ENCODE measurements around the gene HMG20A. TPM values are rescaled to one million over a fixed set of nuclear protein-coding genes. Genes with fewer than 3 reads are reported as not detected.
A peak's percentile ranks its signal among the peaks of the same experiment; 100 is the strongest.

HMG20A gene
- 10 to 100 TPM; 14.6 to 21.1 (median 19.5) TPM for total RNA-seq
- long read RNA-seq, partial matches to known transcripts: 1 of 2 reads
- long read RNA-seq, other reads (novel, unspliced or antisense): 0 of 2 reads

DNA sequence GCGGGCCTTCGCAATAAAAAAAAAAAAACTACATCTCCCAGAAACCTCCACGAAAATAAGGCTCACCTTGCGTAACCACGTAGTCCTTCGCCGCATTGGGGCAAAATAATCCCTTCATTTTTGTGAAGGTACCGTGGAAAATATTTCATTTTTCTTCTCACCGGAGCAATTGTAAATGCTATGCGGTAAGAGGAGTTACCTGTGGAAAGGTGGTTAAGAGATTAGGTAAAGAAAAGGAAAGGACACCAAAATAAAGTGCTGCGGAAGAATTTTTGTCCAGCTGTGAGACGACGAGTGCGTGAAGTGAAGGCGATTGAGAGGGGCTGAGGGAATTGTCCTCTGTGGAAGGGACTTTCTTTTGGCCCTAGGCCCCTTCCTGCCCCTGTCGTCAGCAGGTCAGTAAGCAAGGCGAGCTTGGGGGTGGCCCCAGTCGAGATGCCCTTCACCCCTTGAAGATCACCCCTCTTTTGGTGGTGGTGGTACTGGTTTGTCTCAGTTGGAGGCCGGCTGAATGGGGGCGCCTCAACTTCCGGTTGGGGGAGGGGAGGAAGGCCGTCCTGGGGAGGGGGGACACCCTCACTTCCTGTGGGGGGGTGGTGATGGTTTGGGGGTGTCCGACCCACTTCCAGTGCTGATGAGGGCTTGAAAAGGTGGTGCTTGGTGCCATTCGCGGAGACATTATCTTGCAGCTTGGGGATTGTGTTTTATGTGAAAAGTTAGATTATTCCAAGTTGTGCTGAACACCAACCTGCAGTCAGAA, at the start of gene HMG20A:
TSS of gene HMG20A (plus strand) at position 279 of the 760 bp plus-strand sequence. CDS start 37,520 bp downstream, outside the sequence.
- no peaks in the 10 kb centered on the region for H3K9me3 ChIP-seq
- no peaks in the 10 kb centered on the region for H3K27me3 ChIP-seq
- DNase-seq: peak; percentile 62 to 75 (median 70)
- ATAC-seq: peak; percentile 41 to 60 (median 44)
- no peaks in the 10 kb centered on the region for H3K36me3 ChIP-seq
- intact Hi-C loops (cut with DNase I): no loop called here
- peak within 1 kb of the TSS; percentile 68 to 75 (median 75) for H3K4me3 ChIP-seq
- H3K4me1 ChIP-seq: peaks cover 0 to 25% (median 7%) of the 10 kb centered on the region in 4 donors
- WGBS (ENCODE audit: insufficient coverage, low coverage, low lambda C conversion rate, missing lambda C conversion rate): 0% methylated on average over 21 of the region's 25 CpGs
- H3K27ac ChIP-seq: peak within 1 kb of the TSS; percentile 88 to 95 (median 93)
- peak; percentile 77 for TF ChIP-seq POLR2A (IDR thresholded peaks at IDR 0.05)
- TF ChIP-seq, protein P1, sequence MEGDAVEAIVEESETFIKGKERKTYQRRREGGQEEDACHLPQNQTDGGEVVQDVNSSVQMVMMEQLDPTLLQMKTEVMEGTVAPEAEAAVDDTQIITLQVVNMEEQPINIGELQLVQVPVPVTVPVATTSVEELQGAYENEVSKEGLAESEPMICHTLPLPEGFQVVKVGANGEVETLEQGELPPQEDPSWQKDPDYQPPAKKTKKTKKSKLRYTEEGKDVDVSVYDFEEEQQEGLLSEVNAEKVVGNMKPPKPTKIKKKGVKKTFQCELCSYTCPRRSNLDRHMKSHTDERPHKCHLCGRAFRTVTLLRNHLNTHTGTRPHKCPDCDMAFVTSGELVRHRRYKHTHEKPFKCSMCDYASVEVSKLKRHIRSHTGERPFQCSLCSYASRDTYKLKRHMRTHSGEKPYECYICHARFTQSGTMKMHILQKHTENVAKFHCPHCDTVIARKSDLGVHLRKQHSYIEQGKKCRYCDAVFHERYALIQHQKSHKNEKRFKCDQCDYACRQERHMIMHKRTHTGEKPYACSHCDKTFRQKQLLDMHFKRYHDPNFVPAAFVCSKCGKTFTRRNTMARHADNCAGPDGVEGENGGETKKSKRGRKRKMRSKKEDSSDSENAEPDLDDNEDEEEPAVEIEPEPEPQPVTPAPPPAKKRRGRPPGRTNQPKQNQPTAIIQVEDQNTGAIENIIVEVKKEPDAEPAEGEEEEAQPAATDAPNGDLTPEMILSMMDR (IDR thresholded peaks at IDR 0.05): no peak

GRCh38 chr15:77371850-77372563, 48.7 kb upstream of the HMG20A start:
- H3K27ac ChIP-seq: no peak overlapping the region
- no peak overlapping the region for H3K4me3 ChIP-seq
- H3K4me1 ChIP-seq: no peaks in the 10 kb centered on the region
- H3K27me3 ChIP-seq: no peaks in the 10 kb centered on the region
- ATAC-seq (no peak), DNase-seq (no peak)
- TF ChIP-seq POLR2A (IDR thresholded peaks at IDR 0.05): no peak
- TF ChIP-seq, protein P1 (IDR thresholded peaks at IDR 0.05): no peak
- intact Hi-C loops (cut with DNase I): no loop called here
- 86% methylated on average over 4 of the region's 5 CpGs for WGBS (ENCODE audit: insufficient coverage, low coverage, low lambda C conversion rate, missing lambda C conversion rate)
- no peaks in the 10 kb centered on the region for H3K36me3 ChIP-seq
- no peaks in the 10 kb centered on the region for H3K9me3 ChIP-seq

DNA sequence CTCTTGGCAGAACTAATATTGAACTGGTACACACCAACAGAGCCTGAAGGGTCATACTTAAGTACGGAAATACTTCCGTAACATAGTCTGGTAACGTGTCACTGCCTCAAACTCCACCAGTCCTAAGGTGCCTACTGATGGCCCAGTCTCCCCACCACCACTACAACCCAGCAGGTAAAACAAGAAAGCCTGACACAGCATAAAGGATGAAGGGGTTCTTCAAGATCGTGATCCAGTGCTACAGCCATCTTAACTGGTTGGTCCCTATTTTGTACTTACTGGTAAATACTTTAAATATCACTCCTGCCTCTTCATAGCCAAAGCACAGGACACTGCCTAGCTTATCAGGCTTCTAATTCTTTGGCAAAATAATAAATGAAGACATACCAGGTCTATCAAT, 47.2 kb upstream of the HMG20A start:
- WGBS (ENCODE audit: insufficient coverage, low coverage, low lambda C conversion rate, missing lambda C conversion rate): 73% methylated on average over 4 of the region's 4 CpGs
- H3K4me3 ChIP-seq: no peak overlapping the region
- H3K4me1 ChIP-seq: no peaks in the 10 kb centered on the region
- no peaks in the 10 kb centered on the region for H3K36me3 ChIP-seq
- DNase-seq: no peak
- no peak for ATAC-seq
- TF ChIP-seq, protein P1 (IDR thresholded peaks at IDR 0.05): no peak
- TF ChIP-seq POLR2A (IDR thresholded peaks at IDR 0.05): no peak
- H3K27ac ChIP-seq: no peak overlapping the region
- no peaks in the 10 kb centered on the region for H3K27me3 ChIP-seq
- intact Hi-C loops (cut with DNase I): no loop called here
- H3K9me3 ChIP-seq: no peaks in the 10 kb centered on the region

DNA sequence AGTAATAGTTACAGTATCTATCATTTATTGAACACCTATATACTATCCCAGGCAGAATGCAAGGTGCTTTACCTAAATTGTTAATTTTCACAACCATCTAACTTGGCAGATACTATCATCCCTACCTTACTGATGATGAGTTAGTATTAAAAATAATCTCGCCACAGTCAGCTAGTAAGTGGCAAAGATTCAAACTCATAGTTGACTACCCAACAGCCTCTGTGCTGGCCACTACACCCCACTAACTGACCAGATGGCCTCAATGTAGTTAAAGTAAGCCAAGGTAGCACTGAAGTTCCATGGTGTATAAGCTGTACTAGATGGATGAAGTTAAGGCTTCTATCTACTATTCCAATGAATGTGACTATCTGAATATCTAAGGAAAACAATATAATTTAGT, 45.6 kb upstream of the HMG20A start:
- Histone ChIP-seq H3K4me3 (no peak overlapping the region), H3K27ac (no peak overlapping the region), H3K27me3 (no peaks in the 10 kb centered on the region), H3K9me3 (no peaks in the 10 kb centered on the region), H3K4me1 (peaks cover 0 to 11% (median 4%) of the 10 kb centered on the region in 4 donors), H3K36me3 (no peaks in the 10 kb centered on the region)
- DNase-seq (no peak), ATAC-seq (no peak)
- intact Hi-C loops (cut with DNase I): no loop called here
- TF ChIP-seq, protein P1 (IDR thresholded peaks at IDR 0.05): no peak
- TF ChIP-seq POLR2A (IDR thresholded peaks at IDR 0.05): no peak
- 100% methylated on average over 1 of the region's 1 CpG for WGBS (ENCODE audit: insufficient coverage, low coverage, low lambda C conversion rate, missing lambda C conversion rate)
